Panc1 (cell line): Measurements from ENCODE around the gene NOX4. TPM values are rescaled to one million over a fixed set of nuclear protein-coding genes. Genes with fewer than 3 reads are reported as not detected.

Source experiments
- ATAC-seq: fragments of 200-7000 bp; cut with Tn5 transposase; 2 replicates; pipeline ENCODE4 v1.9.1; 2020; ENCODE audit warnings: mild to moderate bottlenecking, moderate library complexity
- BruUV-seq: library from RNA; stranded (reverse); fragments of 400-500 nt; replicated peaks from 2 replicates; lab custom pipeline; 2021; lab: Mats Ljungman, UMichigan
- CTCF ChIA-PET: fragments of 300-600 bp; sonication (Branson Sonifier 250); formaldehyde crosslinking; loops from one replicate; lab custom pipeline; 2022; ENCODE audit warnings: antibody characterized with exemption; lab: Charles Lee
- POLR2A ChIA-PET: fragments of 300-600 bp; sonication (Branson Sonifier 250); formaldehyde crosslinking; loops from one replicate; lab custom pipeline; 2022; ENCODE audit warnings: antibody characterized with exemption; lab: Charles Lee
- DNase-seq: peaks from one replicate; pipeline ENCODE4 v3.0.0-alpha.2; 2010; ENCODE audit warnings: low read depth, low spot score
- H3K27ac ChIP-seq: 2 replicates; pipeline ENCODE4 v1.5.1; 2011; ENCODE audit warnings: mild to moderate bottlenecking, low read length, inconsistent platforms
- H3K27me3 ChIP-seq: fragments of 200-500 bp; sonication (Bioruptor generic); 2 replicates; pipeline ENCODE4 v1.6.0; 2014; ENCODE audit warnings: low read length, inconsistent platforms; ENCODE audit not compliant: control insufficient read depth, insufficient read depth
- H3K36me3 ChIP-seq: fragments of 200-500 bp; sonication (Bioruptor generic); 2 replicates; pipeline ENCODE4 v1.5.1; 2014; ENCODE audit warnings: inconsistent platforms, mild to moderate bottlenecking, low read length, moderate library complexity; ENCODE audit not compliant: control insufficient read depth, insufficient read depth
- H3K4me1 ChIP-seq: 2 replicates; pipeline ENCODE4 v1.5.1; 2011; ENCODE audit warnings: inconsistent platforms, mild to moderate bottlenecking, low read length, moderate library complexity; ENCODE audit not compliant: control insufficient read depth, insufficient read depth
- H3K4me3 ChIP-seq, 2 experiments: 2 replicates each; pipeline ENCODE4 v1.5.1; 2011 to 2012; ENCODE audit warnings: low read depth in 2 of 2, low read length in 2 of 2, mild to moderate bottlenecking in 2 of 2, inconsistent platforms in 1 of 2, moderate library complexity in 1 of 2
- H3K9me3 ChIP-seq: fragments of 200-500 bp; sonication (Bioruptor generic); 2 replicates; pipeline ENCODE4 v1.5.1; 2014; ENCODE audit warnings: low read depth, mild to moderate bottlenecking, inconsistent platforms, low read length, moderate library complexity; ENCODE audit not compliant: control insufficient read depth, insufficient read depth
- CTCF ChIP-seq: fragments of 450-650 bp; IDR thresholded peaks from 2 replicates; pipeline ENCODE4 v1.5.1; 2017; ENCODE audit warnings: mild to moderate bottlenecking
- POLR2AphosphoS5 ChIP-seq: IDR thresholded peaks from 2 replicates; pipeline ENCODE4 v1.6.1; 2012; ENCODE audit warnings: mild to moderate bottlenecking, low read depth, low read length, moderate library complexity
- REST ChIP-seq, 2 experiments: IDR thresholded peaks; 2 replicates each; pipeline ENCODE4 v1.6.1; 2011 to 2012; ENCODE audit warnings: low read depth in 2 of 2, control low read depth in 1 of 2, low read length in 1 of 2, mild to moderate bottlenecking in 1 of 2, moderate library complexity in 1 of 2; ENCODE audit not compliant: insufficient read depth in 1 of 2
- SIN3A ChIP-seq: IDR thresholded peaks from 2 replicates; pipeline ENCODE4 v1.6.1; 2012; ENCODE audit warnings: low read depth, mild to moderate bottlenecking, low read length, moderate library complexity, borderline replicate concordance; ENCODE audit not compliant: insufficient read depth
- TCF7L2 ChIP-seq: IDR thresholded peaks from 2 replicates; pipeline ENCODE4 v1.6.1; 2011; ENCODE audit warnings: mild to moderate bottlenecking, low read depth, low read length, inconsistent platforms
- in situ Hi-C: cut with HindIII; loops from 2 replicates; pipeline ENCODE4 v1.10.0; 2016; ENCODE audit warnings: low sequenced_read_pairs, low pct_unique_long_range_greater_than_20kb
- intact Hi-C: fragments of 100-400 bp; cut with micrococcal nuclease; formaldehyde crosslinking; loops from one replicate; pipeline ENCODE4 v1.10.0; 2022; ENCODE audit not compliant: unreplicated experiment
- total RNA-seq: library from RNA; stranded (reverse); gene quantifications from one replicate; pipeline ENCODE4 v1.2.1, GENCODE V29; 2021; ENCODE audit not compliant: unreplicated experiment

NOX4 gene
- total RNA-seq, 1 experiment from 2014 or later: not detected

- in situ Hi-C loops: no loop called here
- Histone ChIP-seq H3K4me1 (no peaks in the 10 kb centered on the region), H3K27me3 (no peaks in the 10 kb centered on the region), H3K36me3 (no peaks in the 10 kb centered on the region), H3K9me3 (no peaks in the 10 kb centered on the region; the same call in 1 of the 2 replicates), H3K27ac (no peak overlapping the region), H3K4me3 (no peak overlapping the region)
- CTCF ChIA-PET: no interaction called here
- POLR2A ChIA-PET: no interaction called here
- no peak for TF ChIP-seq POLR2AphosphoS5
- no peak for TF ChIP-seq SIN3A
- TF ChIP-seq TCF7L2: no peak
- no peak for TF ChIP-seq REST (IDR thresholded peaks at IDR 0.05; ENCODE audit: insufficient read depth in 1 of 2, low read depth in 2 of 2, low read length in 1 of 2)
- no peak for TF ChIP-seq CTCF
- no peak for ATAC-seq
- no TSS peak for BruUV-seq
- no peak for DNase-seq
- intact Hi-C loops: no loop called here
These were observed 44.0 kb upstream of the NOX4 start for GRCh38 chr11:89535221-89535620.

GRCh38 chr11:89529626-89530380 is 38.6 kb upstream of the NOX4 start:
- Histone ChIP-seq H3K4me1 (no peaks in the 10 kb centered on the region), H3K27ac (no peak overlapping the region), H3K27me3 (no peaks in the 10 kb centered on the region), H3K9me3 (no peaks in the 10 kb centered on the region), H3K36me3 (no peaks in the 10 kb centered on the region), H3K4me3 (no peak overlapping the region)
- CTCF ChIA-PET: no interaction called here
- no TSS peak for BruUV-seq
- in situ Hi-C loops (no loop called here), intact Hi-C loops (no loop called here)
- TF ChIP-seq TCF7L2 (no peak), REST (IDR thresholded peaks at IDR 0.05; ENCODE audit: insufficient read depth in 1 of 2, low read depth in 2 of 2, low read length in 1 of 2) (no peak), POLR2AphosphoS5 (no peak)
- DNase-seq (no peak), ATAC-seq (no peak)
- POLR2A ChIA-PET: no interaction called here
